AG09309 (cell line): Measurements from ENCODE around the gene CTIF.
A peak's percentile ranks its signal among the peaks of the same experiment; 100 is the strongest.

Source experiments
- DNase-seq: peaks from one replicate; pipeline ENCODE4 v3.0.0-alpha.2; 2010; ENCODE audit warnings: low read depth
- H3K4me3 ChIP-seq: 2 replicates; pipeline ENCODE4 v1.5.1; 2011; ENCODE audit warnings: mild to moderate bottlenecking, low read depth, low read length, moderate library complexity; ENCODE audit not compliant: control insufficient read depth
- CTCF ChIP-seq: IDR thresholded peaks from 2 replicates; pipeline ENCODE4 v1.5.1; 2011; ENCODE audit warnings: mild to moderate bottlenecking, low read depth, low read length, inconsistent platforms; ENCODE audit not compliant: insufficient read depth, control insufficient read depth; ENCODE audit errors: missing control alignments

CTIF gene

GRCh38 chr18:48863432-48864065, 324.7 kb downstream of the CTIF start:
- no peak overlapping the region for H3K4me3 ChIP-seq
- no peak for TF ChIP-seq CTCF
- DNase-seq, result no peak

GRCh38 chr18:48864876-48865275, 326.0 kb downstream of the CTIF start:
- H3K4me3 ChIP-seq, result no peak overlapping the region
- no peak for TF ChIP-seq CTCF
- no peak for DNase-seq

DNA sequence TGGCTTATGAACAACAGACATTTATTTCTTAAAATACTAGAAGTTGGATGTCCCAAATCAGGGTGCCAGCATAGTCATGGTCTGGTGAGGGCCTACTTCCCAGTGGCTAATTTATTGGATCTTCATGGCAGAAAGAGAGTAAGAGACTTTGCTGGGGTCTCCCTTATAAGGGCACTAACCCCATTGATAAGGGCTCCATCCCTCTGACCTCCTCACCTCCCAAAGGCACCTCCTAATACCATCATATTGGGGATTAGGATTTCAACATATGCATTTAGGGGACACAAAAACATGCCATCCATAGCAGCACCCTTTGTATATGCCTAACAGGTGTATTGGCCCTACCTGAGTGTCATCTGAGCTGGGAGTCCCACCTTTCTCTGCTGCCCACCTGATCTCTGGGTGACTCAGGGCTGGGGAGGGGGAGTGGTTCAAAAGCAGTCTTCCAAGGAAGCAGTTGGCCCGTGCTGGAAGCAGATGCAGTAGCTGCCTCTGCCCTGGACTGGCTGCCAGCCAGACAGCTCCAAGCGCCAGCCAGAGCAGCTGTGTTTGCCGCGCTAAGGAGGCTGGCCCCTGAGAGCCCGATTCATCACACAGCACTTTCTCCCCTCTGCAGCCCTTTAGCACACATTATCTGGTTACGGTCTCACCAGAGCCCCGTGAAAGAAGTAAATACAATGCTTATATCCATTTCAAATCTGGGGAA, 327.4 kb downstream of the CTIF start:
- DNase-seq, result peak; percentile 17
- no peak overlapping the region for H3K4me3 ChIP-seq
- no peak for TF ChIP-seq CTCF

DNA sequence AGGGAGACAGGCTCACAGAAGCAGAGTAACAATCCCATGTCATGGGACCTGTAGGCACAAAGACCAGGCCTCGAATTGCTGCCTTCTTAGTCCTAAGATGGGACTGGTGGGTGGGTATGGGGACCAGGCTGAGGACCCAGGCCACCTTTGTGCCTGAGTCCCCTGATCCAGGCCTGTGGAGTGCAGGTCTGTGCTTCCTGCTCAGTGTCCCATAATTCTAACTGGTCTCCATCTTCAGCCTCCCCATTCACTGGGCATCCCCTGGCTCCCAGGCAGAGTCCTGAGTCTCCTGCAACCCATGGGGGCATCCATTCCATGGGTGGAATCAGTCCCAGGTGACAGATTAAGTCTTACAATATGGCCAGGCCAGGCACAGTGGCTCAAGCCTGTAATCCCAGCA, 328.0 kb downstream of the CTIF start:
- H3K4me3 ChIP-seq, result no peak overlapping the region
- TF ChIP-seq CTCF, result no peak
- no peak for DNase-seq

DNA sequence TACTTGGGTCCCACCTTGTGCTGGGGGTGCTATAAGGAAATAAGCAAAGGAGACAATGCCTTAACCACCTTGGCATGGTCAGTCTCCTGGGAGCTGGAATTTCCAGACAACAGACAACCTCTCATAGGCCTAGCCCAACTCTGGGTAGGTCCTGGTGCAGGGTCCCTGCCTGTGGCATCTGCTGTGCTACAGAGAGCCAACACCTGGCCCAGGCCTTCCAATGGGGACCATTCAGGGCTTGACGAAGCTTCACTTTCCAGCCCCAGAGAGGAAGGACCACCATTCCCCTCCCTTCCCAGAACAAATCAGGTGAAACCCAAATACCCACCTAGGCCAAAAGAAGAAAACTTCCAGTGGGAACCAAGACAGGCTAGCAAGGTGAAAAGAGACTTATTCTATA, 329.1 kb downstream of the CTIF start:
- DNase-seq, result no peak
- TF ChIP-seq CTCF, result no peak
- H3K4me3 ChIP-seq, result no peak overlapping the region

DNA sequence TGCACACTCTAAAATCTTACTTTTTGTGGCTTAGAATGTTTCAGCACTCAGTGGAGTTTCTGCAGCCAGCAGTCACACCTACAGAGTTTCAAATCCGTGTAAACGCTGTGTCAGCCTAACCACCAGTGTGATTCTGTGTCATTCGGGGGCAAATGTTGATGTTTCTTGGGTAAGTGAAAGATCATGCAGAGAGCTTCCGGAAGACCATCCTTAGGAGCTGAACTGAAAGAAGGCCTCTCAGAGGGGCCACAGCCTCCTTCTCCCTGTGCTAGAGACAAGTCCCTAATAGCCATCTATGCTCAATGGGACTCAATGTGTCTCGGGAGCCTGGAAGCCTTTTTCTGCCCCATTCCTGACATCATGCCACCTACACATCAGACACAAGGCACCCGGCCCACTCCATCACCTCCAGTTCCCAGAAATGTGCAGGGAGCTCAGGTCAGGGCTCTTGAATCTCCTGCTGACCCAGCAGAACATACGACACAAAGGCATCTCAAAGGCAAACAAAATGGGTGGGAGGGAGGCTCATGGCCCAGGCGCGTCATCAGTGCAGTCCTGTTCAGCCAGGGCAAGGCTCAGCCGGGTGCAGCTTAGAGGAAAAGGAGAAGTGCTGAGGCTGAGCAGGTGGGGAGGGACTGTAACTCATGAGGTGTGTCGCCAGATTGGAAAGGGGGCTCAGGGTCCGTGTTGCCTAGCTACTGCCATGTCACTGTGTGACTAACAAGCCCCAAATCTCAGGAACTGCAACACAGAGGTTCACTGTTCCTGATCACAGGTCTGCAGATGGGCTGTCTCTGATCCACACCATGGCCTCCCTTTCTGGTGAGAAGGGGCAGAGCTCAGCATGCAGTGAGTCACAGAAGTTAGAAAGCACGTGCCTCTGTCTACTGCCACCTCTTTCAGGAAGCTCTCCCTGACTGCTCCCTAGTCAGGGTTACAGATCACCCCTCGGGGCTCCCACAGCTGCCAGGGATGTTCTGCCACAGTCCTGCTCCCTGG, 329.9 kb downstream of the CTIF start:
- no peak for TF ChIP-seq CTCF
- DNase-seq, result no peak

More for the DNA sequence above, 329.9 kb downstream of the CTIF start:
- no peak overlapping the region for H3K4me3 ChIP-seq
